ENCODE results near the gene TATDN3.

DNA sequence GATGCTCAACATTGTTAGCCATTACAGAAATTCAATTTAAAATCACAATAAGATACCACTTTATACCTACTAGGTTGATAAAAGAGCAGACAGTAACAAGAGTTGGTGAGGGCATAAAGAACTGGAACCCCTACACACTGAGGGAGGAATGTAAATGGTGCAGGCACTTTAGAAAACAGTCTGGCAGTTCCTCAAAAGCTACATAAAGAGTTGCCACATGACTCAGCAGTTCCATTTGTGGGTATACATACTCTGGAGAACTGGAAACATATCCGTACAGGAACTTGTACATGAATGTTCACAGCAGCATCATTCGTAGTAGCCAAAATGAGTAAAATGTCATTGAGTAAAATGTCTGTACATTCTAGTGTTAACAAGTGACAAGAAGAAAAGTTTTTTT lies 17.1 kb upstream of the TATDN3 start:
- no peak for TF ChIP-seq POLR2A (IDR thresholded peaks at IDR 0.05; ENCODE audit: borderline replicate concordance, extremely low read depth, insufficient read depth, insufficient read length)
- TF ChIP-seq, protein P1, sequence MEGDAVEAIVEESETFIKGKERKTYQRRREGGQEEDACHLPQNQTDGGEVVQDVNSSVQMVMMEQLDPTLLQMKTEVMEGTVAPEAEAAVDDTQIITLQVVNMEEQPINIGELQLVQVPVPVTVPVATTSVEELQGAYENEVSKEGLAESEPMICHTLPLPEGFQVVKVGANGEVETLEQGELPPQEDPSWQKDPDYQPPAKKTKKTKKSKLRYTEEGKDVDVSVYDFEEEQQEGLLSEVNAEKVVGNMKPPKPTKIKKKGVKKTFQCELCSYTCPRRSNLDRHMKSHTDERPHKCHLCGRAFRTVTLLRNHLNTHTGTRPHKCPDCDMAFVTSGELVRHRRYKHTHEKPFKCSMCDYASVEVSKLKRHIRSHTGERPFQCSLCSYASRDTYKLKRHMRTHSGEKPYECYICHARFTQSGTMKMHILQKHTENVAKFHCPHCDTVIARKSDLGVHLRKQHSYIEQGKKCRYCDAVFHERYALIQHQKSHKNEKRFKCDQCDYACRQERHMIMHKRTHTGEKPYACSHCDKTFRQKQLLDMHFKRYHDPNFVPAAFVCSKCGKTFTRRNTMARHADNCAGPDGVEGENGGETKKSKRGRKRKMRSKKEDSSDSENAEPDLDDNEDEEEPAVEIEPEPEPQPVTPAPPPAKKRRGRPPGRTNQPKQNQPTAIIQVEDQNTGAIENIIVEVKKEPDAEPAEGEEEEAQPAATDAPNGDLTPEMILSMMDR (IDR thresholded peaks at IDR 0.05 in 2 of 3, conservative IDR thresholded peaks at IDR 0.05 in 1 of 3; ENCODE audit: borderline replicate concordance in 1 of 3, insufficient read depth in 1 of 3, low read depth in 2 of 3, low read length in 2 of 3): no peak
- TF ChIP-seq SP1 (IDR thresholded peaks at IDR 0.05; ENCODE audit: low read depth): no peak
- no peak for TF ChIP-seq EZH2 (IDR thresholded peaks at IDR 0.05)
- TF ChIP-seq RAD21 (IDR thresholded peaks at IDR 0.05; ENCODE audit: low read depth): no peak
- no peak for TF ChIP-seq ZNF274 (IDR thresholded peaks at IDR 0.05; ENCODE audit: low read depth, low read length)
- no peak for TF ChIP-seq YY1 (IDR thresholded peaks at IDR 0.05; ENCODE audit: extremely low read depth, insufficient replicate concordance, low read depth, low read length)
- no peak for TF ChIP-seq POLR2AphosphoS5 (IDR thresholded peaks at IDR 0.05; ENCODE audit: low read depth, low read length)
- TF ChIP-seq, protein P2, sequence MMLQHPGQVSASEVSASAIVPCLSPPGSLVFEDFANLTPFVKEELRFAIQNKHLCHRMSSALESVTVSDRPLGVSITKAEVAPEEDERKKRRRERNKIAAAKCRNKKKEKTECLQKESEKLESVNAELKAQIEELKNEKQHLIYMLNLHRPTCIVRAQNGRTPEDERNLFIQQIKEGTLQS (IDR thresholded peaks at IDR 0.05): no peak
- TF ChIP-seq FOSL1 (IDR thresholded peaks at IDR 0.05; ENCODE audit: low read depth): no peak
- TF ChIP-seq, protein P3, sequence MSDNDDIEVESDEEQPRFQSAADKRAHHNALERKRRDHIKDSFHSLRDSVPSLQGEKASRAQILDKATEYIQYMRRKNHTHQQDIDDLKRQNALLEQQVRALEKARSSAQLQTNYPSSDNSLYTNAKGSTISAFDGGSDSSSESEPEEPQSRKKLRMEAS (IDR thresholded peaks at IDR 0.05): no peak
- no peak for TF ChIP-seq EZH2phosphoT487 (IDR thresholded peaks at IDR 0.05; ENCODE audit: borderline replicate concordance)
- no peak for TF ChIP-seq CEBPB (IDR thresholded peaks at IDR 0.05; ENCODE audit: low read depth)
